H1 (cell line): Measurements from ENCODE around the gene ELP4. TPM values are rescaled to one million over a fixed set of nuclear protein-coding genes. Genes with fewer than 3 reads are reported as not detected.

Experiments used
- CTCF ChIA-PET: fragments of 300-600 bp; sonication (Branson Sonifier 250); formaldehyde crosslinking; loops from one replicate; lab custom pipeline; 2021; ENCODE audit not compliant: partially characterized antibody; lab: Charles Lee
- POLR2A ChIA-PET: fragments of 300-600 bp; sonication (Branson Sonifier 250); formaldehyde crosslinking; loops from one replicate; lab custom pipeline; 2021; ENCODE audit warnings: inconsistent platforms; ENCODE audit not compliant: partially characterized antibody; lab: Charles Lee
- DNase-seq, 2 experiments: peaks; one replicate each; pipeline versions ENCODE4 v3.0.0 to v3.0.0-alpha.2; 2010 to 2022; ENCODE audit warnings: low spot score in 2 of 2, low read depth in 1 of 2, mixed read lengths in 1 of 2
- FAIRE-seq: peaks from 2 replicates; lab custom pipeline; 2011; peaks lifted over from hg19 to GRCh38; lab: Jason Lieb, UNC
- H2AFZ ChIP-seq: 2 replicates; pipeline ENCODE4 v1.8.1; 2012; ENCODE audit warnings: low read length, inconsistent platforms
- H2AK5ac ChIP-seq: 2 replicates; pipeline ENCODE4 v1.6.1; 2013; ENCODE audit warnings: low read depth, low read length
- H2BK120ac ChIP-seq: replicated peaks from 2 replicates; pipeline ENCODE3; 2013; ENCODE audit warnings: low read depth, low read length, inconsistent platforms
- H2BK12ac ChIP-seq: 2 replicates; pipeline ENCODE4 v1.6.1; 2013; ENCODE audit warnings: low read depth, low read length
- H2BK15ac ChIP-seq: 2 replicates; pipeline ENCODE4 v1.6.1; 2013; ENCODE audit warnings: low read length
- H2BK20ac ChIP-seq: 2 replicates; pipeline ENCODE4 v1.6.1; 2013; ENCODE audit warnings: low read length
- H2BK5ac ChIP-seq: 2 replicates; pipeline ENCODE4 v1.6.1; 2013; ENCODE audit warnings: low read depth, low read length
- H3K14ac ChIP-seq: 2 replicates; pipeline ENCODE4 v1.6.1; 2013; ENCODE audit warnings: inconsistent platforms; ENCODE audit not compliant: insufficient read length
- H3K18ac ChIP-seq: 2 replicates; pipeline ENCODE4 v1.6.1; 2013; ENCODE audit warnings: low read length; ENCODE audit errors: extremely low read depth
- H3K23ac ChIP-seq: 2 replicates; pipeline ENCODE4 v1.6.1; 2013; ENCODE audit warnings: inconsistent platforms; ENCODE audit not compliant: insufficient read length
- H3K23me2 ChIP-seq: 2 replicates; pipeline ENCODE4 v1.6.1; 2013; ENCODE audit warnings: low read depth, low read length
- H3K27ac ChIP-seq: 2 replicates; pipeline ENCODE4 v1.6.1; 2011; ENCODE audit warnings: low read depth, low read length, inconsistent platforms
- H3K27me3 ChIP-seq, 4 experiments: replicated peaks in 1 of 4; 1 replicate in 1 of 4; 2 replicates in 3 of 4; pipeline versions ENCODE4 v1.6.1 to v1.8.1; 2011 to 2013; ENCODE audit warnings: low read length in 3 of 4, mild to moderate bottlenecking in 3 of 4, inconsistent platforms in 2 of 4, mixed read lengths in 2 of 4, moderate library complexity in 1 of 4; ENCODE audit not compliant: control insufficient read depth in 3 of 4, insufficient read depth in 3 of 4; ENCODE audit errors: extremely low read depth in 1 of 4
- H3K36me3 ChIP-seq, 4 experiments: 2 replicates each; pipeline versions ENCODE4 v1.6.1 to v1.8.1; 2011 to 2013; ENCODE audit warnings: mild to moderate bottlenecking in 4 of 4, low read length in 3 of 4, moderate library complexity in 2 of 4, control low read depth in 1 of 4, inconsistent platforms in 1 of 4; ENCODE audit not compliant: insufficient read depth in 4 of 4, control insufficient read depth in 2 of 4
- H3K4ac ChIP-seq: replicated peaks from 2 replicates; pipeline ENCODE3; 2013; ENCODE audit warnings: low read length, low read depth, mixed read lengths, inconsistent platforms; ENCODE audit not compliant: insufficient read length
- H3K4me1 ChIP-seq, 4 experiments: replicated peaks in 1 of 4; 1 replicate in 1 of 4; 2 replicates in 3 of 4; pipeline versions ENCODE4 v1.6.1 to v1.8.1; 2011 to 2013; ENCODE audit warnings: low read length in 3 of 4, inconsistent platforms in 2 of 4, mixed read lengths in 1 of 4; ENCODE audit not compliant: insufficient read depth in 4 of 4, control insufficient read depth in 3 of 4
- H3K4me2 ChIP-seq, 2 experiments: 2 replicates each; pipeline versions ENCODE4 v1.6.1 to v1.8.1; 2011 to 2013; ENCODE audit warnings: low read depth in 2 of 2, low read length in 2 of 2, control low read depth in 1 of 2, inconsistent platforms in 1 of 2, mild to moderate bottlenecking in 1 of 2; ENCODE audit not compliant: insufficient read depth in 1 of 2
- H3K4me3 ChIP-seq, 4 experiments: fragments of 200-600, 300-600 bp in 1 of 4; sonication (generic), shearing (Covaris generic), sonication (Bioruptor Twin) in 1 of 4; 2 replicates each; pipeline versions ENCODE4 v1.5.1 to v1.8.1; 2011 to 2016; ENCODE audit warnings: low read length in 4 of 4, low read depth in 3 of 4, control low read depth in 2 of 4, inconsistent platforms in 2 of 4, mild to moderate bottlenecking in 2 of 4, mixed read lengths in 1 of 4, moderate library complexity in 1 of 4; ENCODE audit not compliant: insufficient read depth in 2 of 4; ENCODE audit errors: extremely low read depth in 1 of 4
- H3K56ac ChIP-seq: replicated peaks from 2 replicates; pipeline ENCODE3; 2013; ENCODE audit warnings: low read depth, mild to moderate bottlenecking, mixed read lengths, low read length, inconsistent platforms; ENCODE audit not compliant: insufficient read length
- H3K79me1 ChIP-seq: 2 replicates; pipeline ENCODE4 v1.6.1; 2013; ENCODE audit warnings: low read depth, low read length, control low read depth
- H3K79me2 ChIP-seq, 2 experiments: 2 replicates each; pipeline versions ENCODE4 v1.6.1 to v1.8.1; 2012 to 2013; ENCODE audit warnings: low read length in 2 of 2, mild to moderate bottlenecking in 2 of 2, inconsistent platforms in 1 of 2; ENCODE audit not compliant: insufficient read depth in 2 of 2, control insufficient read depth in 1 of 2
- H3K9ac ChIP-seq, 4 experiments: replicated peaks in 1 of 4; 1 replicate in 1 of 4; 2 replicates in 3 of 4; pipeline versions ENCODE4 v1.6.1 to v1.8.1; 2011 to 2013; ENCODE audit warnings: low read depth in 3 of 4, low read length in 3 of 4, control low read depth in 2 of 4, mild to moderate bottlenecking in 2 of 4, moderate library complexity in 2 of 4, inconsistent platforms in 1 of 4; ENCODE audit errors: extremely low read depth in 1 of 4
- H3K9me3 ChIP-seq, 2 experiments: 2 replicates each; pipeline versions ENCODE4 v1.6.1 to v1.8.1; 2012 to 2013; ENCODE audit warnings: mild to moderate bottlenecking in 2 of 2, moderate library complexity in 2 of 2, control low read depth in 1 of 2, inconsistent platforms in 1 of 2, low read depth in 1 of 2, low read length in 1 of 2, mixed read lengths in 1 of 2; ENCODE audit not compliant: insufficient read depth in 2 of 2
- H4K20me1 ChIP-seq, 2 experiments: replicated peaks in 1 of 2; 2 replicates each; pipeline versions ENCODE3 to v1.8.1; 2011 to 2013; ENCODE audit warnings: inconsistent platforms in 2 of 2, low read length in 2 of 2, mild to moderate bottlenecking in 1 of 2; ENCODE audit not compliant: insufficient read depth in 2 of 2, control insufficient read depth in 1 of 2
- H4K5ac ChIP-seq: 2 replicates; pipeline ENCODE4 v1.6.1; 2013; ENCODE audit warnings: low read length, low read depth, mixed read lengths, inconsistent platforms; ENCODE audit not compliant: insufficient read length
- H4K8ac ChIP-seq: 2 replicates; pipeline ENCODE4 v1.8.0; 2013; ENCODE audit warnings: mild to moderate bottlenecking, moderate library complexity, low read length, inconsistent platforms; ENCODE audit not compliant: insufficient read depth; ENCODE audit errors: extremely low read depth
- H4K91ac ChIP-seq: replicated peaks from 2 replicates; pipeline ENCODE3; 2013; ENCODE audit warnings: low read length, mixed read lengths, inconsistent platforms; ENCODE audit not compliant: insufficient read length
- BACH1 ChIP-seq: IDR thresholded peaks from 2 replicates; pipeline ENCODE4 v1.6.1; 2012; ENCODE audit warnings: low read length, improper control_type of control experiment
- BCL11A ChIP-seq, 2 experiments: IDR thresholded peaks; one replicate each; pipeline ENCODE4 v1.6.1; 2011; ENCODE audit warnings: low read depth in 2 of 2, low read length in 2 of 2, mild to moderate bottlenecking in 2 of 2
- BRCA1 ChIP-seq: IDR thresholded peaks from 2 replicates; pipeline ENCODE4 v1.6.1; 2012; ENCODE audit warnings: low read depth, low read length, improper control_type of control experiment
- CHD1 ChIP-seq: IDR thresholded peaks from 2 replicates; pipeline ENCODE4 v1.6.1; 2012; ENCODE audit warnings: low read depth, low read length, improper control_type of control experiment
- JUND ChIP-seq: IDR thresholded peaks from 2 replicates; pipeline ENCODE4 v1.6.1; 2011; ENCODE audit warnings: mild to moderate bottlenecking, improper control_type of control experiment, low read length
- KDM4A ChIP-seq: IDR thresholded peaks from one replicate; pipeline ENCODE4 v1.7.1; 2012; ENCODE audit warnings: low read depth, mild to moderate bottlenecking, moderate library complexity, low read length, inconsistent platforms; ENCODE audit not compliant: severe bottlenecking
- POU5F1 ChIP-seq: IDR thresholded peaks from 2 replicates; pipeline ENCODE4 v1.6.1; 2011; ENCODE audit warnings: low read depth, mild to moderate bottlenecking, low read length, moderate library complexity
- RAD21 ChIP-seq, 2 experiments: IDR thresholded peaks in 1 of 2; conservative IDR thresholded peaks in 1 of 2; 2 replicates each; pipeline ENCODE4 v1.6.1; 2011; ENCODE audit warnings: low read depth in 2 of 2, low read length in 2 of 2, improper control_type of control experiment in 1 of 2, inconsistent platforms in 1 of 2, mild to moderate bottlenecking in 1 of 2, moderate library complexity in 1 of 2
- SP2 ChIP-seq: IDR thresholded peaks from 2 replicates; pipeline ENCODE4 v1.6.1; 2012; ENCODE audit warnings: mild to moderate bottlenecking, low read length, inconsistent platforms
- SUZ12 ChIP-seq: fragments of 200-600 bp; sonication (generic); IDR thresholded peaks from 2 replicates; pipeline ENCODE4 v1.6.1; 2012; ENCODE audit warnings: mild to moderate bottlenecking, inconsistent platforms, low read length, moderate library complexity, mixed read lengths
- TAF1 ChIP-seq: IDR thresholded peaks from 2 replicates; pipeline ENCODE4 v1.6.1; 2011; ENCODE audit warnings: mild to moderate bottlenecking, low read depth, low read length
- YY1 ChIP-seq: IDR thresholded peaks from 2 replicates; pipeline ENCODE4 v1.6.1; 2011; ENCODE audit warnings: low read depth, mild to moderate bottlenecking, low read length
- ZNF274 ChIP-seq: IDR thresholded peaks from 2 replicates; pipeline ENCODE4 v1.7.0; 2012; ENCODE audit warnings: low read length, borderline replicate concordance; ENCODE audit errors: extremely low read depth
- WGBS, 2 experiments: shearing (Covaris generic) in 1 of 2; methylation state at CpG; one replicate each; pipeline versions ENCODE4 v1.1.6 to v1.1.7; 2013 to 2015; ENCODE audit warnings: low lambda C conversion rate in 2 of 2, mixed read lengths in 2 of 2, inconsistent platforms in 1 of 2, low coverage in 1 of 2, missing lambda C conversion rate in 1 of 2; ENCODE audit not compliant: insufficient replicate concordance in 2 of 2, insufficient coverage in 1 of 2, insufficient read length in 1 of 2; ENCODE audit errors: extremely low coverage in 1 of 2, missing lambda C conversion rate in 1 of 2; 5-methylcytosine and 5-hydroxymethylcytosine counted together
- polyA plus RNA-seq, 7 experiments: library from polyadenylated mRNA; depleted of rRNA in 3 of 7; stranded (reverse) in 5 of 7; unstranded in 2 of 7; fragments of >200 nt in 5 of 7; fragments of 200-250 nt in 2 of 7; gene quantifications; 1 replicate in 5 of 7; 2 replicates in 1 of 7; 4 replicates in 1 of 7; pipeline versions ENCODE4 v1.2.1 to v1.2.3, GENCODE V29; 2011 to 2013; ENCODE audit warnings: missing spikeins in 2 of 7, mixed read lengths in 2 of 7
- total RNA-seq: library from RNA; stranded (reverse); fragmentation: NEBNext Ultra II Directional; extraction: Animal tissue kit (Norgen Biotek cat#: 25700); gene quantifications from 2 replicates; pipeline ENCODE4 v1.2.1, GENCODE V29; 2021
- TF ChIP-seq, protein P1 (sequence below): IDR thresholded peaks from 2 replicates; pipeline ENCODE4 v1.6.1; 2012; ENCODE audit warnings: low read length, inconsistent platforms

ELP4 gene
- total and polyA plus RNA-seq, 2 of the 8 experiments (the other 6 are each of a cell fraction or from before 2014, with no cell fraction given) = 14.0 to 18.6 TPM

DNA sequence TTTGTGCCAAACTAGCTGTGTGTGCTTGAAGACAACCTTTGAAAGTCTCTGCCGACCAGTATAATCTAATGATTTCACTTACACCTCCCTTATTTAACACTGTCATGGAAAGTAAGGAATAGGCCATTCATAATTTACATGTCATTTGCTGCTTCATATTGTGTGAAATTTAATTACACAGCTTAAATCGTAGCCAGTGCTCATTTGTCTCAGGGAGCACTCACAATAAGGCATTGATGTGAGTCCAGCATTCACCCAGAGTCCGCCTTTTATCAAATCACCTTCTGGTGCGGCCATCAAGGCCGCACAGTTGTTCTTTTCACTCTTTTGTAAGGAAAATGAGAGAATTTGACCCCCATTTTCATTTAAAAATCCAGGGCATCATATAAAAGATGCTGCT is 254.7 kb downstream of the ELP4 start:
- H4K5ac ChIP-seq = no peak overlapping the region
- WGBS, 2 experiments = 90% methylated on average over 5 of the region's 5 CpGs; no CpG with 5 or more reads in 1 of the 2 experiments
- no peak overlapping the region for H3K4ac ChIP-seq
- no peak overlapping the region for H3K14ac ChIP-seq
- DNase-seq = no peak
- H3K4me2 ChIP-seq = no peak overlapping the region
- H2BK15ac ChIP-seq = no peak overlapping the region
- no peak overlapping the region for H2BK12ac ChIP-seq
- no peak overlapping the region for H2BK20ac ChIP-seq
- no peak overlapping the region for H2AK5ac ChIP-seq
- no peaks in the 10 kb centered on the region for H3K79me1 ChIP-seq
- peaks cover 0 to 5% (median 0%) of the 10 kb centered on the region in 4 experiments; a peak in 1 of 7 replicates for H3K4me1 ChIP-seq
- no peak overlapping the region for H3K56ac ChIP-seq
- no peak overlapping the region for H3K27ac ChIP-seq
- ChIA-PET CTCF (interaction anchor here (1.4 to 1.9 kb wide), 3 partner anchors 9 to 123 kb away, joined by 4 to 7 read pairs (median 4); no protein-coding TSS in a partner anchor), POLR2A (no interaction called here)
- H2BK5ac ChIP-seq = no peak overlapping the region
- no peaks in the 10 kb centered on the region for H3K79me2 ChIP-seq
- H4K20me1 ChIP-seq = no peaks in the 10 kb centered on the region
- no peak overlapping the region for H4K8ac ChIP-seq
- no peak for FAIRE-seq
- H3K9ac ChIP-seq = no peak overlapping the region
- no peak overlapping the region for H3K4me3 ChIP-seq
- no peak overlapping the region for H2AFZ ChIP-seq
- no peak overlapping the region for H3K23ac ChIP-seq
- H4K91ac ChIP-seq = no peak overlapping the region
- no peak overlapping the region for H2BK120ac ChIP-seq
- H3K9me3 ChIP-seq = no peaks in the 10 kb centered on the region
- no peaks in the 10 kb centered on the region for H3K27me3 ChIP-seq
- H3K23me2 ChIP-seq = no peaks in the 10 kb centered on the region
- no peak overlapping the region for H3K18ac ChIP-seq
- H3K36me3 ChIP-seq = no peaks in the 10 kb centered on the region
- no peak for TF ChIP-seq KDM4A
- no peak for TF ChIP-seq YY1
- TF ChIP-seq RAD21 (IDR thresholded peaks at IDR 0.05 in 1 of 2, conservative IDR thresholded peaks at IDR 0.05 in 1 of 2; ENCODE audit: low read depth in 2 of 2, low read length in 2 of 2) = no peak
- no peak for TF ChIP-seq BCL11A (IDR thresholded peaks at IDR 0.05; ENCODE audit: low read depth in 2 of 2, low read length in 2 of 2)
- TF ChIP-seq SP2 = no peak
- TF ChIP-seq, protein P1, sequence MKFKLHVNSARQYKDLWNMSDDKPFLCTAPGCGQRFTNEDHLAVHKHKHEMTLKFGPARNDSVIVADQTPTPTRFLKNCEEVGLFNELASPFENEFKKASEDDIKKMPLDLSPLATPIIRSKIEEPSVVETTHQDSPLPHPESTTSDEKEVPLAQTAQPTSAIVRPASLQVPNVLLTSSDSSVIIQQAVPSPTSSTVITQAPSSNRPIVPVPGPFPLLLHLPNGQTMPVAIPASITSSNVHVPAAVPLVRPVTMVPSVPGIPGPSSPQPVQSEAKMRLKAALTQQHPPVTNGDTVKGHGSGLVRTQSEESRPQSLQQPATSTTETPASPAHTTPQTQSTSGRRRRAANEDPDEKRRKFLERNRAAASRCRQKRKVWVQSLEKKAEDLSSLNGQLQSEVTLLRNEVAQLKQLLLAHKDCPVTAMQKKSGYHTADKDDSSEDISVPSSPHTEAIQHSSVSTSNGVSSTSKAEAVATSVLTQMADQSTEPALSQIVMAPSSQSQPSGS = no peak
- no peak for TF ChIP-seq BRCA1
- TF ChIP-seq JUND = no peak
- TF ChIP-seq POU5F1 = no peak
- no peak for TF ChIP-seq BACH1
- TF ChIP-seq TAF1 = no peak
- no peak for TF ChIP-seq CHD1
- TF ChIP-seq SUZ12 = no peak
- no peak for TF ChIP-seq ZNF274
